A549 (cell line): Measurements from ENCODE around the gene CAMK4. TPM values are rescaled to one million over a fixed set of nuclear protein-coding genes. Genes with fewer than 3 reads are reported as not detected.

Experiments used
- ATAC-seq, 2 experiments: fragments of 200-7000 bp in 1 of 2; fragments of >200 bp in 1 of 2; cut with Nextera tagmentation in 1 of 2; cut with Tn5 transposase in 1 of 2; 3 replicates each; pipeline versions ENCODE4 v1.8.0 to v1.9.1; 2018 to 2020; ENCODE audit warnings: mild to moderate bottlenecking in 1 of 2, moderate library complexity in 1 of 2
- CTCF ChIA-PET: fragments of 300-600 bp; sonication (Branson Sonifier 250); formaldehyde crosslinking; extraction: SDS; loops from one replicate; lab custom pipeline; 2021; ENCODE audit warnings: antibody characterized with exemption, inconsistent platforms; lab: Yijun Ruan, JAX
- POLR2A ChIA-PET: fragments of 350-600 bp; formaldehyde crosslinking; extraction: SDS; loops from one replicate; lab custom pipeline; 2021; ENCODE audit warnings: antibody characterized with exemption, inconsistent platforms; lab: Yijun Ruan, JAX
- DNase-seq, 2 experiments: peaks; one replicate each; pipeline versions ENCODE4 v3.0.0 to v3.0.0-alpha.2; 2011 to 2016; ENCODE audit warnings: low read depth in 1 of 2, low spot score in 1 of 2
- FAIRE-seq: peaks from 2 replicates; lab custom pipeline; 2011; peaks lifted over from hg19 to GRCh38; lab: Jason Lieb, UNC
- H3K27ac ChIP-seq, 2 experiments: fragments of >200 bp; sonication (Bioruptor Twin); formaldehyde crosslinking; 3 replicates each; pipeline ENCODE4 v1.5.1; 2016 to 2017
- H3K4me1 ChIP-seq: fragments of >200 bp; sonication (Bioruptor Twin); formaldehyde crosslinking; 3 replicates; pipeline ENCODE4 v1.6.1; 2016
- H3K4me2 ChIP-seq: fragments of >200 bp; sonication (Bioruptor Twin); formaldehyde crosslinking; 3 replicates; pipeline ENCODE4 v1.6.1; 2016
- H3K4me3 ChIP-seq: fragments of >200 bp; sonication (Bioruptor Twin); formaldehyde crosslinking; 3 replicates; pipeline ENCODE4 v1.5.1; 2016
- H3K9me3 ChIP-seq: fragments of >200 bp; sonication (Bioruptor Twin); formaldehyde crosslinking; 3 replicates; pipeline ENCODE4 v1.6.1; 2016
- CBX2 ChIP-seq: fragments of 200-600 bp; sonication (generic); IDR thresholded peaks from 2 replicates; pipeline ENCODE4 v1.6.1; 2016; ENCODE audit warnings: low read depth, mild to moderate bottlenecking, borderline replicate concordance
- CHD2 ChIP-seq: fragments of 150-350 bp; IDR thresholded peaks from 2 replicates; pipeline ENCODE4 v1.6.1; 2014; ENCODE audit warnings: low read length; ENCODE audit not compliant: partially characterized antibody
- EHMT2 ChIP-seq: fragments of 200-600 bp; sonication (generic); IDR thresholded peaks from 2 replicates; pipeline ENCODE4 v1.6.1; 2016; ENCODE audit warnings: antibody characterized with exemption, low read depth, mild to moderate bottlenecking, moderate library complexity
- EP300 ChIP-seq, 2 experiments: fragments of >200 bp; sonication (Bioruptor Twin); formaldehyde crosslinking; IDR thresholded peaks; 2 replicates in 1 of 2; 3 replicates in 1 of 2; pipeline ENCODE4 v1.6.1; 2016 to 2017
- FOSL2 ChIP-seq, 2 experiments: fragments of 450-650 bp in 1 of 2; fragments of >200 bp in 1 of 2; sonication (Bioruptor Twin) in 1 of 2; formaldehyde crosslinking; IDR thresholded peaks; 2 replicates each; pipeline versions ENCODE4 v1.5.0 to v1.6.1; 2016 to 2020; ENCODE audit warnings: mild to moderate bottlenecking in 1 of 2, moderate library complexity in 1 of 2
- FOXS1 ChIP-seq: fragments of 250-450 bp; sonication (Bioruptor Pico); IDR thresholded peaks from 2 replicates; pipeline ENCODE4 v1.5.0; 2020; ENCODE audit warnings: mild to moderate bottlenecking, moderate library complexity
- HDAC2 ChIP-seq: fragments of 200-600 bp; sonication (generic); IDR thresholded peaks from 2 replicates; pipeline ENCODE4 v1.6.1; 2016
- HEYL ChIP-seq: fragments of 250-450 bp; sonication (Bioruptor Pico); IDR thresholded peaks from 2 replicates; pipeline ENCODE4 v1.8.0; 2021; ENCODE audit warnings: mild to moderate bottlenecking, moderate library complexity
- HOXB13 ChIP-seq: fragments of 250-450 bp; sonication (Bioruptor Pico); IDR thresholded peaks from 2 replicates; pipeline ENCODE4 v1.5.0; 2020; ENCODE audit warnings: low read depth, mild to moderate bottlenecking, moderate library complexity
- JUNB ChIP-seq: fragments of >200 bp; sonication (Bioruptor Twin); formaldehyde crosslinking; IDR thresholded peaks from 2 replicates; pipeline ENCODE4 v1.6.1; 2016
- MYC ChIP-seq: IDR thresholded peaks from 2 replicates; pipeline ENCODE4 v1.6.1; 2012; ENCODE audit warnings: mild to moderate bottlenecking, inconsistent platforms, low read length, improper control_type of control experiment, borderline replicate concordance
- NR3C1 ChIP-seq: fragments of >200 bp; sonication (Bioruptor Twin); formaldehyde crosslinking; IDR thresholded peaks from 3 replicates; pipeline ENCODE4 v1.6.1; 2017
- POLR2A ChIP-seq: IDR thresholded peaks from 2 replicates; pipeline ENCODE4 v1.6.1; 2012; ENCODE audit warnings: mild to moderate bottlenecking, low read length
- POLR2AphosphoS2 ChIP-seq: conservative IDR thresholded peaks from 2 replicates; pipeline ENCODE4 v1.6.1; 2012; ENCODE audit warnings: low read length, improper control_type of control experiment, inconsistent platforms
- RNF2 ChIP-seq: fragments of 200-600 bp; sonication (generic); IDR thresholded peaks from 2 replicates; pipeline ENCODE4 v1.6.1; 2016; ENCODE audit warnings: low read depth, mild to moderate bottlenecking, antibody characterized with exemption, moderate library complexity, borderline replicate concordance
- TFCP2L1 ChIP-seq: fragments of 250-450 bp; sonication (Bioruptor Pico); IDR thresholded peaks from 2 replicates; pipeline ENCODE4 v1.5.0; 2021; ENCODE audit warnings: mild to moderate bottlenecking
- TP53 ChIP-seq: fragments of 250-450 bp; sonication (Bioruptor Pico); IDR thresholded peaks from 2 replicates; pipeline ENCODE4 v1.5.0; 2021; ENCODE audit warnings: mild to moderate bottlenecking, moderate library complexity
- WGBS: methylation state at CpG from one replicate; pipeline ENCODE4 v1.1.6; 2017; ENCODE audit errors: missing lambda C conversion rate; 5-methylcytosine and 5-hydroxymethylcytosine counted together
- polyA plus RNA-seq, 4 experiments: library from polyadenylated mRNA; depleted of rRNA in 3 of 4; stranded (reverse); fragments of >200 nt; fragmentation: RNase III in 1 of 4; extraction: RNeasy Plus Mini Kit Qiagen cat#74134 plus additional on column Dnase treatment in 1 of 4; gene quantifications; 2 replicates in 3 of 4; 3 replicates in 1 of 4; pipeline ENCODE4 v1.2.3, GENCODE V29; 2011 to 2017
- TF ChIP-seq, protein P1 (sequence below): fragments of 200-600 bp; sonication (generic); IDR thresholded peaks from 2 replicates; pipeline ENCODE4 v1.6.1; 2016; ENCODE audit warnings: antibody characterized with exemption, mild to moderate bottlenecking, moderate library complexity
- TF ChIP-seq, protein P2 (sequence below): fragments of >200 bp; sonication (Bioruptor Twin); formaldehyde crosslinking; IDR thresholded peaks from 3 replicates; pipeline ENCODE4 v1.6.1; 2016

The CAMK4 gene
- polyA plus RNA-seq, 2 of the 4 experiments (the other 2 are of a cell fraction) = not detected

GRCh38 chr5:111494355-111494999 is 270.3 kb downstream of the CAMK4 start:
- Histone ChIP-seq H3K4me2 (no peak overlapping the region), H3K4me3 (no peak overlapping the region), H3K4me1 (no peaks in the 10 kb centered on the region), H3K9me3 (no peaks in the 10 kb centered on the region), H3K27ac (peak overlapping the region; percentile 61 to 72)
- FAIRE-seq (no peak), ATAC-seq (no peak), DNase-seq (no peak)
- CTCF ChIA-PET = interaction anchor here (1.0 kb wide), 1 partner anchor 56 kb away, joined by 3 read pairs; no protein-coding TSS in a partner anchor
- TF ChIP-seq EHMT2 (no peak), HOXB13 (no peak), FOXS1 (CRISPR knock-in tag) (no peak), CBX2 (no peak), TP53 (CRISPR knock-in tag) (no peak), MYC (no peak), POLR2AphosphoS2 (no peak), HEYL (no peak), FOSL2 (IDR thresholded peaks at IDR 0.05) (no peak), FOSL2 (CRISPR knock-in tag; IDR thresholded peaks at IDR 0.05) (no peak), CHD2 (no peak)
- 83% methylated on average over 2 of the region's 2 CpGs for WGBS
- POLR2A ChIA-PET = interaction anchor here (0.6 kb wide), 1 partner anchor 310 kb away, joined by 7 read pairs; no protein-coding TSS in a partner anchor

- ATAC-seq (no peak), DNase-seq (no peak), FAIRE-seq (no peak)
- H3K4me3 ChIP-seq = no peak overlapping the region
- no peak overlapping the region for H3K4me2 ChIP-seq
- ChIA-PET CTCF (interaction anchor here (1.0 to 1.6 kb wide), 2 partner anchors 11 to 56 kb away, joined by 3 to 6 read pairs; no protein-coding TSS in a partner anchor), POLR2A (no interaction called here)
- no peaks in the 10 kb centered on the region for H3K4me1 ChIP-seq
- no peak for TF ChIP-seq RNF2
- TF ChIP-seq EP300 (IDR thresholded peaks at IDR 0.05) = no peak
- TF ChIP-seq POLR2A = no peak
- TF ChIP-seq, protein P1, sequence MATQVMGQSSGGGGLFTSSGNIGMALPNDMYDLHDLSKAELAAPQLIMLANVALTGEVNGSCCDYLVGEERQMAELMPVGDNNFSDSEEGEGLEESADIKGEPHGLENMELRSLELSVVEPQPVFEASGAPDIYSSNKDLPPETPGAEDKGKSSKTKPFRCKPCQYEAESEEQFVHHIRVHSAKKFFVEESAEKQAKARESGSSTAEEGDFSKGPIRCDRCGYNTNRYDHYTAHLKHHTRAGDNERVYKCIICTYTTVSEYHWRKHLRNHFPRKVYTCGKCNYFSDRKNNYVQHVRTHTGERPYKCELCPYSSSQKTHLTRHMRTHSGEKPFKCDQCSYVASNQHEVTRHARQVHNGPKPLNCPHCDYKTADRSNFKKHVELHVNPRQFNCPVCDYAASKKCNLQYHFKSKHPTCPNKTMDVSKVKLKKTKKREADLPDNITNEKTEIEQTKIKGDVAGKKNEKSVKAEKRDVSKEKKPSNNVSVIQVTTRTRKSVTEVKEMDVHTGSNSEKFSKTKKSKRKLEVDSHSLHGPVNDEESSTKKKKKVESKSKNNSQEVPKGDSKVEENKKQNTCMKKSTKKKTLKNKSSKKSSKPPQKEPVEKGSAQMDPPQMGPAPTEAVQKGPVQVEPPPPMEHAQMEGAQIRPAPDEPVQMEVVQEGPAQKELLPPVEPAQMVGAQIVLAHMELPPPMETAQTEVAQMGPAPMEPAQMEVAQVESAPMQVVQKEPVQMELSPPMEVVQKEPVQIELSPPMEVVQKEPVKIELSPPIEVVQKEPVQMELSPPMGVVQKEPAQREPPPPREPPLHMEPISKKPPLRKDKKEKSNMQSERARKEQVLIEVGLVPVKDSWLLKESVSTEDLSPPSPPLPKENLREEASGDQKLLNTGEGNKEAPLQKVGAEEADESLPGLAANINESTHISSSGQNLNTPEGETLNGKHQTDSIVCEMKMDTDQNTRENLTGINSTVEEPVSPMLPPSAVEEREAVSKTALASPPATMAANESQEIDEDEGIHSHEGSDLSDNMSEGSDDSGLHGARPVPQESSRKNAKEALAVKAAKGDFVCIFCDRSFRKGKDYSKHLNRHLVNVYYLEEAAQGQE = no peak
- no peak for TF ChIP-seq TFCP2L1 (CRISPR knock-in tag)
- no peak for TF ChIP-seq NR3C1
- TF ChIP-seq, protein P2, sequence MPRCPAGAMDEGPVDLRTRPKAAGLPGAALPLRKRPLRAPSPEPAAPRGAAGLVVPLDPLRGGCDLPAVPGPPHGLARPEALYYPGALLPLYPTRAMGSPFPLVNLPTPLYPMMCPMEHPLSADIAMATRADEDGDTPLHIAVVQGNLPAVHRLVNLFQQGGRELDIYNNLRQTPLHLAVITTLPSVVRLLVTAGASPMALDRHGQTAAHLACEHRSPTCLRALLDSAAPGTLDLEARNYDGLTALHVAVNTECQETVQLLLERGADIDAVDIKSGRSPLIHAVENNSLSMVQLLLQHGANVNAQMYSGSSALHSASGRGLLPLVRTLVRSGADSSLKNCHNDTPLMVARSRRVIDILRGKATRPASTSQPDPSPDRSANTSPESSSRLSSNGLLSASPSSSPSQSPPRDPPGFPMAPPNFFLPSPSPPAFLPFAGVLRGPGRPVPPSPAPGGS = no peak
- no peak for TF ChIP-seq CHD2
- TF ChIP-seq JUNB = no peak
- WGBS = 90% methylated on average over 1 of the region's 1 CpG
- H3K27ac ChIP-seq = peak overlapping the region; percentile 36 to 61; a peak in 4 of 6 replicates
- H3K9me3 ChIP-seq = no peaks in the 10 kb centered on the region
Observed at GRCh38 chr5:111495159-111495558, 271.0 kb downstream of the CAMK4 start.

GRCh38 chr5:111498346-111498745 is 274.2 kb downstream of the CAMK4 start:
- H3K9me3 ChIP-seq = no peaks in the 10 kb centered on the region
- ATAC-seq (no peak), DNase-seq (no peak), FAIRE-seq (no peak)
- WGBS = 85% methylated on average over 1 of the region's 1 CpG
- no peak for TF ChIP-seq HDAC2
- ChIA-PET POLR2A (no interaction called here), CTCF (interaction anchor here (2.0 kb wide), 1 partner anchor 33 kb away, joined by 11 read pairs; no protein-coding TSS in a partner anchor)
- H3K4me1 ChIP-seq = no peaks in the 10 kb centered on the region
- H3K27ac ChIP-seq = no peak overlapping the region
- H3K4me3 ChIP-seq = no peak overlapping the region
- H3K4me2 ChIP-seq = no peak overlapping the region
